OCI-LY1 (cell line): ENCODE measurements around the gene TMEM109.

Experiments used
- H2AFZ ChIP-seq: fragments of 200-600 bp; sonication (generic), shearing (Covaris generic); 2 replicates; pipeline ENCODE4 v1.6.0; 2014; ENCODE audit warnings: antibody characterized with exemption, mild to moderate bottlenecking, low read length
- H3F3A ChIP-seq: fragments of 200-600 bp; sonication (generic), shearing (Covaris generic); 2 replicates; pipeline ENCODE4 v1.6.0; 2014; ENCODE audit warnings: mild to moderate bottlenecking, antibody characterized with exemption, low read length, moderate library complexity; ENCODE audit not compliant: insufficient read depth
- H3K27ac ChIP-seq: fragments of 200-600 bp; sonication (generic); 2 replicates; pipeline ENCODE4 v1.5.1; 2014; ENCODE audit warnings: low read length, mixed run types, mild to moderate bottlenecking, low read depth; ENCODE audit not compliant: poor library complexity, severe bottlenecking
- H3K27me3 ChIP-seq: fragments of 200-600 bp; sonication (generic); 2 replicates; pipeline ENCODE4 v1.6.0; 2014; ENCODE audit warnings: antibody characterized with exemption, mild to moderate bottlenecking, low read length, moderate library complexity; ENCODE audit not compliant: insufficient read depth
- H3K36me3 ChIP-seq: fragments of 200-600 bp; sonication (generic); 2 replicates; pipeline ENCODE4 v1.6.1; 2014; ENCODE audit warnings: mild to moderate bottlenecking, antibody characterized with exemption, low read length, moderate library complexity, mixed read lengths; ENCODE audit not compliant: insufficient read depth
- H3K4me1 ChIP-seq: fragments of 200-600 bp; sonication (generic); 2 replicates; pipeline ENCODE4 v1.5.1; 2014; ENCODE audit warnings: mild to moderate bottlenecking, low read length, moderate library complexity; ENCODE audit not compliant: insufficient read depth, severe bottlenecking
- H3K4me2 ChIP-seq: fragments of 200-600 bp; sonication (generic), shearing (Covaris generic); 2 replicates; pipeline ENCODE4 v1.6.1; 2014; ENCODE audit warnings: low read length
- H3K4me3 ChIP-seq: fragments of 200-600 bp; sonication (generic); 2 replicates; pipeline ENCODE4 v1.5.1; 2014; ENCODE audit warnings: low read length, low read depth, mild to moderate bottlenecking, mixed read lengths; ENCODE audit not compliant: poor library complexity, severe bottlenecking
- H3K79me2 ChIP-seq: fragments of 200-600 bp; shearing (Covaris generic); 2 replicates; pipeline ENCODE4 v1.6.1; 2016; ENCODE audit warnings: mixed run types, low read length, mixed read lengths; ENCODE audit not compliant: insufficient read depth
- H3K9ac ChIP-seq: fragments of 200-600 bp; sonication (generic), shearing (Covaris generic); 2 replicates; pipeline ENCODE4 v1.6.1; 2014; ENCODE audit warnings: mild to moderate bottlenecking, low read length, mixed read lengths
- H3K9me2 ChIP-seq: fragments of 200-600 bp; sonication (generic), shearing (Covaris generic); 2 replicates; pipeline ENCODE4 v1.6.1; 2014; ENCODE audit warnings: low read depth, mild to moderate bottlenecking, low read length, mixed read lengths
- H3K9me3 ChIP-seq: fragments of 200-600 bp; shearing (Covaris generic); 2 replicates; pipeline ENCODE4 v1.6.1; 2014; ENCODE audit warnings: low read length, mixed read lengths
- H4K20me1 ChIP-seq: fragments of 200-600 bp; sonication (generic), shearing (Covaris generic); 2 replicates; pipeline ENCODE4 v1.6.0; 2016; ENCODE audit warnings: mild to moderate bottlenecking, low read length; ENCODE audit not compliant: insufficient read depth
- EZH2 ChIP-seq: fragments of 200-600 bp; sonication (generic), shearing (Covaris generic); IDR thresholded peaks from 2 replicates; pipeline ENCODE4 v1.8.0; 2017; ENCODE audit warnings: borderline replicate concordance, mixed run types, mild to moderate bottlenecking, antibody characterized with exemption, low read length, moderate library complexity, mixed read lengths
- TF ChIP-seq, protein P1 (sequence below): fragments of 200-600 bp; sonication (generic), shearing (Covaris generic); IDR thresholded peaks from 2 replicates; pipeline ENCODE4 v1.5.1; 2017; ENCODE audit warnings: mild to moderate bottlenecking, antibody characterized with exemption, low read length, moderate library complexity, mixed read lengths

Gene TMEM109

DNA sequence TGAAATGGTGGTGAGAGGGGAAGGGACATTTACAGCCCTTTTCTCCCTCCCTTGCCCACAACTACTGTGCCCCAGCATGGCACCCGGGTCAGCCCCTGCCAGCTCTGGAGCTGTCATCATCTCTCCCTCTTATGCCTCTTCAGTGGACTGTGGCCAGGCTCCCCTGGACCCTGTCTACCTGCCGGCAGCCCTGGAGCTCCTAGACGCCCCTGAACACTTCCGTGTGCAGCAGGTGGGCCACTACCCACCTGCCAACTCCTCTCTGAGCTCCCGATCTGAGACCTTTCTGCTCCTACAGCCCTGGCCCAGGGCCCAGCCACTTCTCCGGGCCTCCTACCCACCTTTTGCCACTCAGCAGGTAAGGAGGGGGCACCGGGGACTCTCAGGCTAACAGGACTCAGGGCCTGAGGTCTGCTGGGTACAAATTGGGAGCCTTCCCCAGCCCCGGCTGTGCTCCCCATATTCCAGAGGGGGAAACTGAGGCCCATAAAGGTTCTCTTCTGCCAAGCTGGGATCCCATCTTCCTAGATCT is 13.2 kb downstream of the TMEM109 start:
- no peaks in the 10 kb centered on the region for H3K9me3 ChIP-seq
- H3K4me1 ChIP-seq, result peaks cover 27% of the 10 kb centered on the region
- H4K20me1 ChIP-seq, result no peaks in the 10 kb centered on the region
- H3F3A ChIP-seq, result no peaks in the 10 kb centered on the region
- H2AFZ ChIP-seq, result no peak overlapping the region
- H3K9me2 ChIP-seq, result no peaks in the 10 kb centered on the region
- H3K36me3 ChIP-seq, result peaks cover 18% of the 10 kb centered on the region
- H3K4me3 ChIP-seq, result no peak overlapping the region
- H3K27ac ChIP-seq, result no peak overlapping the region
- no peaks in the 10 kb centered on the region for H3K79me2 ChIP-seq
- no peak overlapping the region for H3K9ac ChIP-seq
- no peak overlapping the region for H3K4me2 ChIP-seq
- H3K27me3 ChIP-seq, result 0 out of 2 replicates have a peak, but pooled peaks cover 4% of the 10 kb centered on the region
- TF ChIP-seq, protein P1, sequence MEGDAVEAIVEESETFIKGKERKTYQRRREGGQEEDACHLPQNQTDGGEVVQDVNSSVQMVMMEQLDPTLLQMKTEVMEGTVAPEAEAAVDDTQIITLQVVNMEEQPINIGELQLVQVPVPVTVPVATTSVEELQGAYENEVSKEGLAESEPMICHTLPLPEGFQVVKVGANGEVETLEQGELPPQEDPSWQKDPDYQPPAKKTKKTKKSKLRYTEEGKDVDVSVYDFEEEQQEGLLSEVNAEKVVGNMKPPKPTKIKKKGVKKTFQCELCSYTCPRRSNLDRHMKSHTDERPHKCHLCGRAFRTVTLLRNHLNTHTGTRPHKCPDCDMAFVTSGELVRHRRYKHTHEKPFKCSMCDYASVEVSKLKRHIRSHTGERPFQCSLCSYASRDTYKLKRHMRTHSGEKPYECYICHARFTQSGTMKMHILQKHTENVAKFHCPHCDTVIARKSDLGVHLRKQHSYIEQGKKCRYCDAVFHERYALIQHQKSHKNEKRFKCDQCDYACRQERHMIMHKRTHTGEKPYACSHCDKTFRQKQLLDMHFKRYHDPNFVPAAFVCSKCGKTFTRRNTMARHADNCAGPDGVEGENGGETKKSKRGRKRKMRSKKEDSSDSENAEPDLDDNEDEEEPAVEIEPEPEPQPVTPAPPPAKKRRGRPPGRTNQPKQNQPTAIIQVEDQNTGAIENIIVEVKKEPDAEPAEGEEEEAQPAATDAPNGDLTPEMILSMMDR, result no peak
- no peak for TF ChIP-seq EZH2

DNA sequence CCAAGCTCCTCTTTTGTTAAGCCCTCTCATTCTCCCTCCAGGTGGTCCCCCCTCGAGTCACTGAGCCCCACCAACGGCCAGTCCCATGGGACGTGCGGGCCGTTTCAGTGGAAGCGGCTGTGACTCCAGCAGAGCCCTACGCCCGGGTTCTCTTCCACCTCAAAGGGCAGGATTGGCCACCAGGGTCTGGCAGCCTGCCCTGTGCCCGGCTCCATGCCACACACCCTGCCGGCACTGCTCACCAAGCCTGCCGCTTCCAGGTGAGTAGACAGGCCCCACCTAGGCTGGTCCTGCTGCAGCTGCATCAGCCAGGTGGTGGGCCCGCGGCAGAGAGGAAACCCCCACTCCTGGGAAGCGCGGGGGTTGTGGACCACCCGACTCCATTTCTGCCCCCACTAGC is 13.6 kb downstream of the TMEM109 start:
- Histone ChIP-seq H3K9ac (no peak overlapping the region), H3K36me3 (peaks cover 13% of the 10 kb centered on the region), H3K4me2 (no peak overlapping the region), H3K9me3 (no peaks in the 10 kb centered on the region), H3K4me1 (peaks cover 32% of the 10 kb centered on the region), H3K27ac (no peak overlapping the region), H3F3A (no peaks in the 10 kb centered on the region), H3K4me3 (no peak overlapping the region), H3K9me2 (no peaks in the 10 kb centered on the region), H3K79me2 (no peaks in the 10 kb centered on the region), H3K27me3 (0 out of 2 replicates have a peak, but pooled peaks cover 4% of the 10 kb centered on the region), H4K20me1 (no peaks in the 10 kb centered on the region), H2AFZ (no peak overlapping the region)
- TF ChIP-seq, protein P1, result no peak
- no peak for TF ChIP-seq EZH2

DNA sequence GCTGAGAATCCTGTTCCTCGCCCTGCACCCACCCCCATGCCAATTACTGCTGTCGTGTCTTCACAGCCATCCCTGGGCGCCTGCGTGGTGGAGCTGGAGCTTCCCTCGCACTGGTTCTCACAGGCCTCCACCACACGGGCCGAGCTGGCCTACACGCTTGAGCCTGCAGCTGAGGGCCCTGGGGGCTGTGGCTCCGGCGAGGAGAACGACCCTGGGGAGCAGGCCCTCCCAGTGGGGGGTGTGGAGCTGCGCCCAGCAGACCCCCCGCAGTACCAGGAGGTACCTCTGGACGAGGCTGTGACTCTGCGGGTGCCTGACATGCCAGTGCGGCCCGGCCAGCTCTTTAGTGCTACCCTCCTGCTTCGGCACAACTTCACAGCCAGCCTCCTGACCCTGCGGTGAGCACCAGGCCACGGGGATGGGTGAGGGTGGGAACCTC is 14.6 kb downstream of the TMEM109 start:
- no peak overlapping the region for H2AFZ ChIP-seq
- H3K9me3 ChIP-seq, result no peaks in the 10 kb centered on the region
- H3K4me3 ChIP-seq, result no peak overlapping the region
- peaks cover 41% of the 10 kb centered on the region for H3K4me1 ChIP-seq
- TF ChIP-seq, protein P1, result no peak
- TF ChIP-seq EZH2, result no peak
- no peaks in the 10 kb centered on the region for H3K79me2 ChIP-seq
- H3K27ac ChIP-seq, result no peak overlapping the region
- H3K27me3 ChIP-seq, result 0 out of 2 replicates have a peak, but pooled peaks cover 4% of the 10 kb centered on the region
- no peaks in the 10 kb centered on the region for H3F3A ChIP-seq
- H4K20me1 ChIP-seq, result no peaks in the 10 kb centered on the region
- H3K36me3 ChIP-seq, result peaks cover 3% of the 10 kb centered on the region
- H3K9ac ChIP-seq, result no peak overlapping the region
- no peak overlapping the region for H3K4me2 ChIP-seq
- no peaks in the 10 kb centered on the region for H3K9me2 ChIP-seq
